Thyroid gland (tissue), 4 donors: ENCODE measurements around the gene CHST12. TPM values are rescaled to one million over a fixed set of nuclear protein-coding genes. Genes with fewer than 3 reads are reported as not detected.

Experiments used
- DNase-seq, 2 donors: peaks; one replicate each; pipeline ENCODE4 v3.0.0-alpha.2; 2019
- H3K27ac ChIP-seq, 3 donors: fragments of 200-600 bp; sonication (generic); 1 replicate in 2 of 3; 2 replicates in 1 of 3; pipeline ENCODE4 v1.5.1; 2016 to 2019; ENCODE audit warnings: mild to moderate bottlenecking in 1 of 3, moderate library complexity in 1 of 3
- H3K27me3 ChIP-seq: fragments of 200-600 bp; sonication (generic); one replicate; pipeline ENCODE4 v1.5.1; 2019
- H3K36me3 ChIP-seq, 2 donors: fragments of 200-600 bp; sonication (generic); one replicate each; pipeline ENCODE4 v1.5.1; 2016 to 2019
- H3K4me1 ChIP-seq, 2 donors: fragments of 200-600 bp; sonication (generic); one replicate each; pipeline ENCODE4 v1.5.1; 2017 to 2019
- H3K4me3 ChIP-seq, 3 donors: fragments of 200-600 bp; sonication (generic); replicated peaks in 1 of 3; 1 replicate in 2 of 3; 2 replicates in 1 of 3; pipeline ENCODE4 v1.5.1; 2016; ENCODE audit warnings: mild to moderate bottlenecking in 1 of 3
- H3K9me3 ChIP-seq: fragments of 200-600 bp; sonication (generic); one replicate; pipeline ENCODE4 v1.5.1; 2017
- CTCF ChIP-seq, 6 experiments: fragments of 200-600 bp in 3 of 6; fragments of 450-650 bp in 3 of 6; sonication (generic) in 3 of 6; IDR thresholded peaks; one replicate each; pipeline ENCODE4 v1.5.1; 2016 to 2019; ENCODE audit warnings: antibody characterized with exemption in 6 of 6, mild to moderate bottlenecking in 2 of 6, inconsistent platforms in 1 of 6, moderate library complexity in 1 of 6
- POLR2A ChIP-seq, 2 donors: fragments of 450-650 bp; IDR thresholded peaks; one replicate each; pipeline ENCODE4 v1.6.1; 2017; ENCODE audit warnings: antibody characterized with exemption in 2 of 2, mild to moderate bottlenecking in 2 of 2, moderate library complexity in 1 of 2
- WGBS, 2 donors: methylation state at CpG; one replicate each; pipeline ENCODE4 v1.1.5; 2017; 5-methylcytosine and 5-hydroxymethylcytosine counted together
- intact Hi-C: fragments of 100-400 bp; cut with DNase I; formaldehyde crosslinking; loops from one replicate; pipeline ENCODE4 v1.15.1; 2023
- total RNA-seq, 4 donors: library from RNA; depleted of rRNA; stranded (reverse); fragments of >200 nt; gene quantifications; one replicate each; pipeline ENCODE4 v1.2.3, GENCODE V29; 2016

The CHST12 gene
- total RNA-seq, 4 donors from 2014 or later, result 15.3 to 24.2 (median 19.2) TPM

GRCh38 chr7:2477447-2478398 lies 74.3 kb downstream of the CHST12 start:
- Histone ChIP-seq H3K4me1 (peaks cover 0 to 16% of the 10 kb centered on the region in 2 donors), H3K4me3 (no peak overlapping the region), H3K36me3 (no peaks in the 10 kb centered on the region), H3K9me3 (no peaks in the 10 kb centered on the region), H3K27me3 (no peaks in the 10 kb centered on the region), H3K27ac (no peak overlapping the region)
- peak; percentile 30 to 35 for DNase-seq
- intact Hi-C loops, result no loop called here
- no peak for TF ChIP-seq POLR2A (IDR thresholded peaks at IDR 0.05)
- peak in 5 of 6 experiments; percentile 43 to 69 (median 56) for TF ChIP-seq CTCF (IDR thresholded peaks at IDR 0.05)
- 19 to 71% methylated on average over 8 to 19 of the region's 34 CpGs for WGBS, 2 donors

DNA sequence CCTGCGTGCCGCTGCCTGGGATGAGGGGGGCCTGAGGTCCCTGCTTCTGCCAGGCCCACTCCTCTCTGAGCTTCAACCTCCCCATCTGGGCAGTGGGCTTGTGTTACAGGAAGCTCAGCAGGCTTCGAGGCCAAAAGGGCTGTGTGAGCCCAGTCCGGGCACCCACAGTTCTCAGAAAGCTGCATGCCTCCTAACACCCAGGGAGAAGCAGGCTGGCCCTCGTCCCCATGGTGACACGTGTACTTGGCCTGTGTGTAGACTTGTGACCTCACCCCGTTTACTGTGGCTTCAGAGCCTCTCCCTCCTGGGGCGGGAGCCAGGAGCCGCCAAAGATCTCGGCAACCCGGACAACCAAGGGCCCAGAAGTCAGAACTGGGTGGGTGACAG lies 75.0 kb downstream of the CHST12 start:
- H3K27me3 ChIP-seq, result no peaks in the 10 kb centered on the region
- intact Hi-C loops, result no loop called here
- H3K27ac ChIP-seq, result no peak overlapping the region
- H3K4me3 ChIP-seq, result no peak overlapping the region
- no peaks in the 10 kb centered on the region for H3K36me3 ChIP-seq
- WGBS, 2 donors, result 59% methylated on average over 8 of the region's 11 CpGs; no CpG with 5 or more reads in 1 of the 2 donors
- H3K4me1 ChIP-seq, result peaks cover 0 to 16% of the 10 kb centered on the region in 2 donors
- H3K9me3 ChIP-seq, result no peaks in the 10 kb centered on the region
- DNase-seq, result peak; percentile 10 to 12
- TF ChIP-seq POLR2A (IDR thresholded peaks at IDR 0.05) (no peak), CTCF (IDR thresholded peaks at IDR 0.05) (no peak)

- no peak overlapping the region for H3K27ac ChIP-seq
- 51 to 72% methylated on average over 2 to 16 of the region's 19 CpGs for WGBS, 2 donors
- H3K36me3 ChIP-seq, result no peaks in the 10 kb centered on the region
- no peaks in the 10 kb centered on the region for H3K27me3 ChIP-seq
- intact Hi-C loops, result no loop called here
- no peak overlapping the region for H3K4me3 ChIP-seq
- DNase-seq, result no peak
- no peaks in the 10 kb centered on the region for H3K9me3 ChIP-seq
- H3K4me1 ChIP-seq, result peaks cover 0 to 16% of the 10 kb centered on the region in 2 donors
- TF ChIP-seq POLR2A (IDR thresholded peaks at IDR 0.05) (no peak), CTCF (IDR thresholded peaks at IDR 0.05) (no peak)
Measured at GRCh38 chr7:2478800-2479199, 75.4 kb downstream of the CHST12 start.

DNA sequence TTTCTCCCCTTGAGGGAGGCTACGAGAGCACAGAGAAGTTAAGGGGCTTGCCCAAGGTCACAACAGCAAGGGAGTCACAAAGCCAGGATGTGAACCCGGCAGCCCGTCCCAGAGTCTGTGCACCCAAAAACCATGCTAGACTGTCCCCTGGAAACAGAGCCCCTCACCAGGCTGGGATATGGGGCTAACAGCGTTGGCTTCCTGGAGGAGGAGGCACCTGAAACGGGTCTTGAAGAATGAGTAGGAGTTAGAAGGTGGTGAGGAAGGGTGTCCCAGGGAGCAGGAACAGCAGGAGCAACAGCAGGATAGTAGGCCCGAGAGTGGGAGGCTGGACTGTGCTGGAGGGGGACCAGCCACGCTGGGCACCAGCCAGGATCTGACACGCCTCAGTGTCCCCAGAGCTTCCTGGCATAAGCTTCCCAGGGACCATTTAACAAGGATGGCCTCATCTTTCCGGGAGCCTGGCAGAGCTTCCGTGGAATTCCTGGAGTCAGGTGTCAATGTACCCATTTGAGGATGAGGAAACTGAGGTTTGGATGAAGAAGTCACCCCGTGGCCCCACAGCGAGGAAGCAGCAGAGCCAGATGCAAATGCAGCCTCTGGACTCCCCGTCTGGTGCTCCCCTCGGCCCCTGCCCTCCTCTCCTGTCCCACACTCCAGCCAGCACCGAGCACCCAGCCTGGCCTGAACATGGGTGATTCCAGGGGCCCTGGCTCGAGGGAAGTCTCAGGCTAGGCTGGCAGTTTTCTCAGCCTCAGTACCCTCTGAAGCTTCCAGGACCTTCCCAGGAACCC lies 76.1 kb downstream of the CHST12 start:
- no peak for DNase-seq
- no peaks in the 10 kb centered on the region for H3K9me3 ChIP-seq
- TF ChIP-seq POLR2A (IDR thresholded peaks at IDR 0.05), result no peak
- no peak for TF ChIP-seq CTCF (IDR thresholded peaks at IDR 0.05)
- H3K27ac ChIP-seq, result no peak overlapping the region
- no peaks in the 10 kb centered on the region for H3K27me3 ChIP-seq
- intact Hi-C loops, result loop anchor here (5.0 kb wide), 1 partner anchor 73 kb away; no protein-coding TSS in a partner anchor
- H3K36me3 ChIP-seq, result no peaks in the 10 kb centered on the region
- 79 to 85% methylated on average over 14 to 16 of the region's 16 CpGs for WGBS, 2 donors
- peaks cover 0 to 16% of the 10 kb centered on the region in 2 donors for H3K4me1 ChIP-seq
- no peak overlapping the region for H3K4me3 ChIP-seq
